IPS-15b (cell line): ENCODE measurements around the gene KDM2B.

Experiments used
- H3K27me3 ChIP-seq: one replicate; pipeline ENCODE4 v1.6.1; 2013; ENCODE audit warnings: low read length; ENCODE audit not compliant: control insufficient read depth, insufficient read depth
- H3K36me3 ChIP-seq: one replicate; pipeline ENCODE4 v1.6.1; 2013; ENCODE audit warnings: low read length; ENCODE audit not compliant: control insufficient read depth, insufficient read depth
- H3K4me1 ChIP-seq: one replicate; pipeline ENCODE4 v1.6.1; 2013; ENCODE audit warnings: mild to moderate bottlenecking, low read length; ENCODE audit not compliant: control insufficient read depth, insufficient read depth
- H3K4me3 ChIP-seq: one replicate; pipeline ENCODE4 v1.5.1; 2013; ENCODE audit warnings: low read depth, low read length
- H3K9ac ChIP-seq: one replicate; pipeline ENCODE4 v1.6.1; 2013; ENCODE audit warnings: low read depth, mild to moderate bottlenecking, low read length
- H3K9me3 ChIP-seq: one replicate; pipeline ENCODE4 v1.6.1; 2013; ENCODE audit warnings: mild to moderate bottlenecking, low read length; ENCODE audit not compliant: control insufficient read depth, insufficient read depth

KDM2B gene

GRCh38 chr12:121424624-121424975 is 156.2 kb downstream of the KDM2B start:
- no peak overlapping the region for H3K9ac ChIP-seq
- H3K9me3 ChIP-seq, result no peaks in the 10 kb centered on the region
- no peaks in the 10 kb centered on the region for H3K4me1 ChIP-seq
- no peaks in the 10 kb centered on the region for H3K27me3 ChIP-seq
- peaks cover 51% of the 10 kb centered on the region for H3K36me3 ChIP-seq
- no peak overlapping the region for H3K4me3 ChIP-seq

DNA sequence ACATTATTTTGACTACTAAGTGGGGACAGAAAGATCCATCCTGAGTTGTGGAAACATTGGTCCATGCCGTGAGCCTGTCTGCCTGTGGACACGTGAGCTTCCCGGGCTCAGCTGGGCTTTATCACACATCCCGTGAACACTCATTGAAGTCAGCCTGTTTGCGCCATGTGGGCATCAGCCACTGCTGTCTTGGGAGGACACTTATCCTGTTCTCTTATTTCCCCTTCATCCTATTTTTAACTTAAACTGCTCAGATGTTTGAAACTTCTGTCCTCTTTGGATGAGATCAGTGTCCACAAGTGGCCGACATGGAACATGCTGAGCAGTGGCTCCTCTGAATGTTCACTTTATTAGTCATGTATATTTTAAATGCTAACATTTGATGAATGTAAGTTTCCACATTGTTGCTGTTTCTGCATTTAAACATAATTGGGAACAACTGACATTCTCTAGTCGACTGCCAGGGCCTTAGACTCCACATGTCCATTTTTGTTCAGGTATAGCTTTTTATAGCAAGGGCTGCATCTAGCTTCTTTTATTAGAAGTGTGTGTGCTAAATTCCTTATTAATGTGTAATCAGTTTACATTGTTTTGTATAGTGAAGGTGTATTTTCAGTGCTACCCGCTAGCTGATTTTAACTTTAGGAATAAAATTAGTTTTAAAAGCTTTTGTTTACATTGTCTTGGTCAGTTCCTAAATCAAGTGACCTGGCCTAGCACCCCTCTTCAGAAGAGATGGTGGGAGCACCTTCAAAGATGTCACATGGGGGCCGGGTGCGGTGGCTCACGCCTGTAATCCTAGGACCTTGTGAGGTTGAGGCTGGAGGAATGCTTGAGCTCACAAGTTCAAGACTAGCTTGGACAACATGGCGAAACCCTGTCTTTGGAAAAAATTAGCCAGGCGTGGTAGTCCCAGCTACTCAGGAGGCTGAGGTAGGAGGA is 156.9 kb downstream of the KDM2B start:
- H3K9me3 ChIP-seq, result no peaks in the 10 kb centered on the region
- no peaks in the 10 kb centered on the region for H3K4me1 ChIP-seq
- no peak overlapping the region for H3K4me3 ChIP-seq
- peaks cover 45% of the 10 kb centered on the region for H3K36me3 ChIP-seq
- H3K27me3 ChIP-seq, result no peaks in the 10 kb centered on the region
- no peak overlapping the region for H3K9ac ChIP-seq

DNA sequence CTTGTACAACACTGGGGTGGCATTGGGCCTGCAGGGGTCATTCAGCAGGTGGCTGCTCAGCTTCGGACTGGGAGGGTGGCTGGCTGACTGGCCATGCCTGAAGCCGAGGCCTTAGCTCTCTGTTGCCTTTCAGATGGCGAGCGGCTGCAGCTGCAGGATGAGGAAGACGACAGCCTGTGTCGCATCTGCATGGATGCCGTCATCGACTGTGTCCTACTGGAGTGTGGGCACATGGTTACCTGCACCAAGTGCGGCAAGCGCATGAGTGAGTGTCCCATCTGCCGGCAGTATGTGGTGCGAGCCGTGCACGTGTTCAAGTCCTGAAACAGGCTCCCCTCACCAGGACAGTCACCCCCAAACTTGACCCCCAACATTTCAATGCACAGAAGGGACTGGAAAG is 157.6 kb downstream of the KDM2B start:
- Histone ChIP-seq H3K9ac (no peak overlapping the region), H3K27me3 (no peaks in the 10 kb centered on the region), H3K4me3 (no peak overlapping the region), H3K4me1 (no peaks in the 10 kb centered on the region), H3K9me3 (no peaks in the 10 kb centered on the region), H3K36me3 (peaks cover 42% of the 10 kb centered on the region)

- H3K9me3 ChIP-seq, result no peaks in the 10 kb centered on the region
Measured at GRCh38 chr12:121420109-121420508, 160.7 kb downstream of the KDM2B start.

GRCh38 chr12:121417847-121418246 is 163.0 kb downstream of the KDM2B start:
- no peaks in the 10 kb centered on the region for H3K9me3 ChIP-seq
- peaks cover 30% of the 10 kb centered on the region for H3K36me3 ChIP-seq

More at GRCh38 chr12:121420109-121420508, 160.7 kb downstream of the KDM2B start:
- Histone ChIP-seq H3K4me3 (no peak overlapping the region), H3K9ac (no peak overlapping the region), H3K4me1 (no peaks in the 10 kb centered on the region), H3K27me3 (no peaks in the 10 kb centered on the region), H3K36me3 (peaks cover 42% of the 10 kb centered on the region)

DNA sequence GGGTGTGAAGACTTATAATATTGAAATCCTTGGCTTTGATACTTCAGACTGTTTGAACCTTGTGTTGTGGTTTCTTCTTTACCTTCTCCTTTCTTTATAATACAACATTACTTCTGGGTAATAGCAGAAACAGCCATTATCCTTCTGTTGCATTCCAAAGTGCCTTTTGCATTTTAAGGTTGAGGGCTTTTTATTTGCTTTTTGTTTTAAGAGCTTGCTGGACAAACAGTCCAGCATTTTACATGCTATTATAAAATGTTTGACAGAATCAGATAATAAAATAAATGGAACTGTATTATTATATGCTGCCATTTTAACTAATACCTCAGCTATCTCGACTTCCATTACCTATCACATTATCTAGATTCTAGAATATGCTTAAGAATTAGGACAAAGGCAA is 166.9 kb downstream of the KDM2B start:
- Histone ChIP-seq H3K9me3 (no peaks in the 10 kb centered on the region), H3K4me1 (no peaks in the 10 kb centered on the region), H3K4me3 (no peak overlapping the region), H3K36me3 (peaks cover 8% of the 10 kb centered on the region), H3K9ac (no peak overlapping the region), H3K27me3 (no peaks in the 10 kb centered on the region)

More at GRCh38 chr12:121417847-121418246, 163.0 kb downstream of the KDM2B start:
- Histone ChIP-seq H3K9ac (no peak overlapping the region), H3K4me3 (no peak overlapping the region), H3K27me3 (no peaks in the 10 kb centered on the region), H3K4me1 (no peaks in the 10 kb centered on the region)

DNA sequence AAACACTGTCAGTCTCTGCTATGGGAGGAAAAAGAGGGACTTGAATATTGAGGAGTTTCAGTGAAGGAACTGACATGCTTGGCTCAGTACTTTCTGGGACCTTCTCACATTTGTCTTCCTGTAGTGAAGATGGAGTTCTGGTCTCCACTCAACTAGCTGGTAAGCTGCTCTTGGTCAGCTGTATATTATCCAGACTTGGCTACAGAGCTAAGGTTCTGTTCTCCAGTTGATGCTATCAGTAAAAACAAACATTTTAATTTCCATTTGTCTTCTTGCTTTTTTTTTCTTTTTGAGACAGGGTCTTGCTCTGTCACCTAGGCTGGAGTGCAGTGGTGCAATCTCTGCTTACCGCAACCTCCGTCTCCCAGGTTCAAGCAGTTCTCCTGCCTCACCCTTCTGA is 175.6 kb downstream of the KDM2B start:
- peaks cover 3% of the 10 kb centered on the region for H3K36me3 ChIP-seq
- H3K4me1 ChIP-seq, result no peaks in the 10 kb centered on the region
- no peak overlapping the region for H3K9ac ChIP-seq

GRCh38 chr12:121404734-121405133 is 176.1 kb downstream of the KDM2B start:
- H3K4me3 ChIP-seq, result no peak overlapping the region
- H3K36me3 ChIP-seq, result peaks cover 3% of the 10 kb centered on the region
- no peaks in the 10 kb centered on the region for H3K27me3 ChIP-seq
- no peak overlapping the region for H3K9ac ChIP-seq
- H3K9me3 ChIP-seq, result no peaks in the 10 kb centered on the region
- no peaks in the 10 kb centered on the region for H3K4me1 ChIP-seq

More for the DNA sequence above, 175.6 kb downstream of the KDM2B start:
- no peak overlapping the region for H3K4me3 ChIP-seq
- no peaks in the 10 kb centered on the region for H3K27me3 ChIP-seq
- no peaks in the 10 kb centered on the region for H3K9me3 ChIP-seq

- Histone ChIP-seq H3K4me1 (no peaks in the 10 kb centered on the region), H3K27me3 (no peaks in the 10 kb centered on the region), H3K9me3 (no peaks in the 10 kb centered on the region), H3K36me3 (peaks cover 3% of the 10 kb centered on the region), H3K4me3 (no peak overlapping the region), H3K9ac (no peak overlapping the region)
Measured at GRCh38 chr12:121403721-121404120, 177.1 kb downstream of the KDM2B start.

- H3K9me3 ChIP-seq, result no peaks in the 10 kb centered on the region
- H3K9ac ChIP-seq, result peak overlapping the region; percentile 91
- H3K4me3 ChIP-seq, result peak overlapping the region; percentile 93
- no peaks in the 10 kb centered on the region for H3K4me1 ChIP-seq
- no peaks in the 10 kb centered on the region for H3K36me3 ChIP-seq
- H3K27me3 ChIP-seq, result no peaks in the 10 kb centered on the region
Measured at GRCh38 chr12:121400332-121401139, 180.3 kb downstream of the KDM2B start.

GRCh38 chr12:121399391-121400331 is 181.2 kb downstream of the KDM2B start, which contains the start of gene RNF34:
Gene RNF34 (plus strand): TSS chr12:121400118. CDS start chr12:121400213, 95 bp downstream.
- H3K9ac ChIP-seq, result peak within 1 kb of the TSS; percentile 91
- no peaks in the 10 kb centered on the region for H3K9me3 ChIP-seq
- H3K4me1 ChIP-seq, result no peaks in the 10 kb centered on the region
- H3K4me3 ChIP-seq, result peak within 1 kb of the TSS; percentile 93
- no peaks in the 10 kb centered on the region for H3K36me3 ChIP-seq
- no peaks in the 10 kb centered on the region for H3K27me3 ChIP-seq
